CD14-positive monocyte (primary cell): ENCODE measurements around the gene DPP10. TPM values are rescaled to one million over a fixed set of nuclear protein-coding genes. Genes with fewer than 3 reads are reported as not detected.

ENCODE experiments used
- DNase-seq, 3 donors: peaks; one replicate each; pipeline ENCODE4 v3.0.0-alpha.2; 2011 to 2022
- H2AFZ ChIP-seq: 2 replicates; pipeline ENCODE4 v1.6.0; 2012; ENCODE audit warnings: mild to moderate bottlenecking, low read depth, low read length, inconsistent platforms; ENCODE audit not compliant: insufficient read depth, poor library complexity, severe bottlenecking
- H3K27ac ChIP-seq, 2 donors: 1 replicate in 1 of 2; 2 replicates in 1 of 2; pipeline ENCODE4 v1.5.1; 2012 to 2013; ENCODE audit warnings: low read length in 2 of 2, control low read depth in 1 of 2, inconsistent platforms in 1 of 2, low read depth in 1 of 2, mild to moderate bottlenecking in 1 of 2
- H3K27me3 ChIP-seq, 2 donors: one replicate each; pipeline versions ENCODE4 v1.6.0 to v1.6.1; 2011 to 2013; ENCODE audit warnings: low read length in 2 of 2; ENCODE audit not compliant: control insufficient read depth in 2 of 2, insufficient read depth in 2 of 2
- H3K36me3 ChIP-seq, 2 donors: replicated peaks in 1 of 2; 1 replicate in 1 of 2; 2 replicates in 1 of 2; pipeline versions ENCODE4 v1.5.1 to v1.6.1; 2012 to 2013; ENCODE audit warnings: low read length in 2 of 2, control low read depth in 1 of 2, inconsistent platforms in 1 of 2, mild to moderate bottlenecking in 1 of 2; ENCODE audit not compliant: insufficient read depth in 2 of 2, control insufficient read depth in 1 of 2
- H3K4me1 ChIP-seq, 2 donors: 1 replicate in 1 of 2; 2 replicates in 1 of 2; pipeline versions ENCODE4 v1.5.1 to v1.6.1; 2012 to 2013; ENCODE audit warnings: low read length in 2 of 2, control low read depth in 1 of 2, inconsistent platforms in 1 of 2, mild to moderate bottlenecking in 1 of 2, moderate library complexity in 1 of 2; ENCODE audit not compliant: insufficient read depth in 2 of 2, control insufficient read depth in 1 of 2
- H3K4me2 ChIP-seq: replicated peaks from 2 replicates; pipeline ENCODE3; 2012; ENCODE audit warnings: low read length, moderate library complexity, mild to moderate bottlenecking; ENCODE audit not compliant: poor library complexity, severe bottlenecking; ENCODE audit errors: extremely low read depth
- H3K4me3 ChIP-seq, 3 experiments: fragments of 200-600 bp in 1 of 3; sonication (generic) in 1 of 3; replicated peaks in 1 of 3; 1 replicate in 2 of 3; 2 replicates in 1 of 3; pipeline ENCODE4 v1.5.1; 2011 to 2013; ENCODE audit warnings: low read length in 3 of 3, mild to moderate bottlenecking in 3 of 3, control low read depth in 2 of 3, low read depth in 2 of 3, inconsistent platforms in 1 of 3, moderate library complexity in 1 of 3
- H3K79me2 ChIP-seq: 2 replicates; pipeline ENCODE4 v1.6.0; 2012; ENCODE audit warnings: mild to moderate bottlenecking, control low read depth, inconsistent platforms, low read length, moderate library complexity; ENCODE audit not compliant: insufficient read depth
- H3K9ac ChIP-seq: 2 replicates; pipeline ENCODE4 v1.6.0; 2017; ENCODE audit warnings: low read length, mild to moderate bottlenecking; ENCODE audit not compliant: insufficient read depth, poor library complexity, severe bottlenecking
- H3K9me3 ChIP-seq, 2 donors: replicated peaks in 1 of 2; 1 replicate in 1 of 2; 2 replicates in 1 of 2; pipeline versions ENCODE4 v1.5.1 to v1.6.1; 2012 to 2013; ENCODE audit warnings: low read length in 2 of 2, control low read depth in 1 of 2; ENCODE audit not compliant: control insufficient read depth in 1 of 2, insufficient read depth in 1 of 2
- H4K20me1 ChIP-seq: 2 replicates; pipeline ENCODE4 v1.6.0; 2012; ENCODE audit warnings: mild to moderate bottlenecking, low read length, control low read depth, moderate library complexity; ENCODE audit not compliant: insufficient read depth
- H3K27ac Mint-ChIP-seq, 7 donors: one replicate each; pipeline ENCODE4 v1.8.0; 2020; ENCODE audit warnings: mild to moderate bottlenecking in 7 of 7, mixed read lengths in 7 of 7, moderate library complexity in 6 of 7, inconsistent platforms in 2 of 7
- H3K27me3 Mint-ChIP-seq, 3 donors: one replicate each; pipeline ENCODE4 v1.8.0; 2021 to 2022; ENCODE audit warnings: low read depth in 3 of 3, mild to moderate bottlenecking in 3 of 3, mixed read lengths in 3 of 3, moderate library complexity in 3 of 3, inconsistent platforms in 1 of 3
- H3K36me3 Mint-ChIP-seq, 2 donors: one replicate each; pipeline ENCODE4 v1.8.0; 2020; ENCODE audit warnings: mixed read lengths in 2 of 2, inconsistent platforms in 1 of 2, mild to moderate bottlenecking in 1 of 2
- H3K4me1 Mint-ChIP-seq: one replicate; pipeline ENCODE4 v1.8.0; 2020; ENCODE audit warnings: mild to moderate bottlenecking, mixed read lengths
- H3K4me3 Mint-ChIP-seq, 2 donors: one replicate each; pipeline ENCODE4 v1.8.0; 2020; ENCODE audit warnings: mild to moderate bottlenecking in 2 of 2, mixed read lengths in 2 of 2, moderate library complexity in 1 of 2
- H3K9me3 Mint-ChIP-seq, 7 donors: one replicate each; pipeline ENCODE4 v1.8.0; 2020 to 2022; ENCODE audit warnings: mixed read lengths in 7 of 7, mild to moderate bottlenecking in 6 of 7, moderate library complexity in 6 of 7, inconsistent platforms in 2 of 7
- WGBS: methylation state at CpG from one replicate; pipeline ENCODE4 v1.1.5; 2013; ENCODE audit warnings: missing lambda C conversion rate; ENCODE audit not compliant: insufficient coverage; 5-methylcytosine and 5-hydroxymethylcytosine counted together
- intact Hi-C, 2 donors: fragments of 100-400 bp; cut with micrococcal nuclease; formaldehyde crosslinking; loops; one replicate each; pipeline versions ENCODE4 v1.15.0 to v1.15.1; 2023
- polyA plus RNA-seq, 3 donors: library from polyadenylated mRNA; depleted of rRNA in 1 of 3; unstranded in 2 of 3; stranded (reverse) in 1 of 3; fragments of 300-500 nt in 2 of 3; fragments of >200 nt in 1 of 3; fragmentation: Illumina TruSeq in 2 of 3; gene quantifications; 1 replicate in 2 of 3; 2 replicates in 1 of 3; pipeline ENCODE4 v1.2.3, GENCODE V29; 2012 to 2021
- TF ChIP-seq, protein P1 (sequence below): fragments of 200-600 bp; IDR thresholded peaks from one replicate; pipeline ENCODE4 v1.8.0; 2022; ENCODE audit warnings: antibody characterized with exemption, mild to moderate bottlenecking

The DPP10 gene
- polyA plus RNA-seq, 3 donors = not detected

DNA sequence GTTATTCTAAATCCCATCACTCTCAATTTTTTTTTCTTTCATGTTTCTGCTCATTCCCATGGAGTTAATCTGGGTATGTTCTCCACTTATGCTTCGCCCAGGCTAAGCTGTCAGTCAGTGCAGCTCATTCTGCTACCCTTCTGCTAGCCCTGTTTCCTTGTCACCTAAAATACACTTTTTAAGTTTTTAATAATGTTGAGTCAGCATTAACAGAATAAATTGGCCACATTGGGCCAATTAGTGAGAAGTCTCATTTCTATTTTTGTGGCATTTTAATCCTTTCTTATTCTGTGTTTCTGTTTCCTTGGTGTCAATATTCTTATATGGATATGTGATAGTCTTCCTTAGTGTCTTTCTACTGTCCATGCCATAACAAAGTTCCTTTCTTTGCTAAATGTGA is 1126.2 kb downstream of the DPP10 start:
- H3K27me3 ChIP-seq = no peaks in the 10 kb centered on the region
- no CpG with 5 or more reads among the region's 1 CpG for WGBS
- H3K36me3 ChIP-seq = no peaks in the 10 kb centered on the region
- no peaks in the 10 kb centered on the region for H3K27me3 Mint-ChIP-seq
- intact Hi-C loops = no loop called here
- H3K36me3 Mint-ChIP-seq = no peaks in the 10 kb centered on the region
- no peaks in the 10 kb centered on the region for H3K79me2 ChIP-seq
- H3K4me3 ChIP-seq = no peak overlapping the region
- H3K27ac ChIP-seq = no peak overlapping the region
- H3K9me3 Mint-ChIP-seq = peaks cover 0 to 8% (median 0%) of the 10 kb centered on the region in 7 donors
- H3K4me3 Mint-ChIP-seq = no peak overlapping the region
- no peaks in the 10 kb centered on the region for H4K20me1 ChIP-seq
- H3K9me3 ChIP-seq = peaks cover 0 to 6% of the 10 kb centered on the region in 2 donors
- H3K4me1 Mint-ChIP-seq = no peaks in the 10 kb centered on the region
- no peak for DNase-seq
- H3K4me2 ChIP-seq = no peak overlapping the region
- H3K27ac Mint-ChIP-seq = no peak overlapping the region
- H3K4me1 ChIP-seq = no peaks in the 10 kb centered on the region
- TF ChIP-seq, protein P1, sequence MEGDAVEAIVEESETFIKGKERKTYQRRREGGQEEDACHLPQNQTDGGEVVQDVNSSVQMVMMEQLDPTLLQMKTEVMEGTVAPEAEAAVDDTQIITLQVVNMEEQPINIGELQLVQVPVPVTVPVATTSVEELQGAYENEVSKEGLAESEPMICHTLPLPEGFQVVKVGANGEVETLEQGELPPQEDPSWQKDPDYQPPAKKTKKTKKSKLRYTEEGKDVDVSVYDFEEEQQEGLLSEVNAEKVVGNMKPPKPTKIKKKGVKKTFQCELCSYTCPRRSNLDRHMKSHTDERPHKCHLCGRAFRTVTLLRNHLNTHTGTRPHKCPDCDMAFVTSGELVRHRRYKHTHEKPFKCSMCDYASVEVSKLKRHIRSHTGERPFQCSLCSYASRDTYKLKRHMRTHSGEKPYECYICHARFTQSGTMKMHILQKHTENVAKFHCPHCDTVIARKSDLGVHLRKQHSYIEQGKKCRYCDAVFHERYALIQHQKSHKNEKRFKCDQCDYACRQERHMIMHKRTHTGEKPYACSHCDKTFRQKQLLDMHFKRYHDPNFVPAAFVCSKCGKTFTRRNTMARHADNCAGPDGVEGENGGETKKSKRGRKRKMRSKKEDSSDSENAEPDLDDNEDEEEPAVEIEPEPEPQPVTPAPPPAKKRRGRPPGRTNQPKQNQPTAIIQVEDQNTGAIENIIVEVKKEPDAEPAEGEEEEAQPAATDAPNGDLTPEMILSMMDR = no peak
- no peak overlapping the region for H3K9ac ChIP-seq
- H2AFZ ChIP-seq = no peak overlapping the region

DNA sequence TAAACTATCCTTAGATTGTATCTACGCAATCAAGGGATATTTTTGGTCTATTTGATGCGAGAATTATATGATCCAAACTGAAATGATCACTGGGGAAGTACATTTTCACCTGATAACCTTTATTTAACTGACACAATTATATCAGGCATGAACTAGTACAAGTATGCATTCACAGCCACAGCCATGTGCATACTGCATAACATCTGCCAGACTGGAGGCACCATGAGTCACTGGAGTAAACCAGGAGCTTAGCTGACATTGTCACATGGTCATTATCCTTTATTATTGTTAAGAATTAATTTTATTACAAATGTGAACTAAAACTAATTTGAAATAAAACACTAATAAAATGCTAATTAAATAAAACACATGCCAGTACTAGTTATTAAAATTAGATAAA is 1127.1 kb downstream of the DPP10 start:
- TF ChIP-seq, protein P1 = no peak

More for the DNA sequence above, 1127.1 kb downstream of the DPP10 start:
- Histone ChIP-seq H3K27me3 (no peaks in the 10 kb centered on the region), H3K36me3 (no peaks in the 10 kb centered on the region), H3K9me3 (peaks cover 0 to 6% of the 10 kb centered on the region in 2 donors), H3K4me2 (no peak overlapping the region), H3K4me3 (no peak overlapping the region), H2AFZ (no peak overlapping the region), H3K4me1 (no peaks in the 10 kb centered on the region), H3K27ac (no peak overlapping the region), H3K9ac (no peak overlapping the region), H4K20me1 (no peaks in the 10 kb centered on the region), H3K79me2 (no peaks in the 10 kb centered on the region)
- Mint-ChIP-seq H3K36me3 (no peaks in the 10 kb centered on the region), H3K27ac (no peak overlapping the region), H3K4me1 (no peaks in the 10 kb centered on the region), H3K4me3 (no peak overlapping the region), H3K9me3 (peaks cover 0 to 8% (median 3%) of the 10 kb centered on the region in 7 donors), H3K27me3 (peaks cover 0 to 1% (median 0%) of the 10 kb centered on the region in 3 donors)
- WGBS = no CpG with 5 or more reads among the region's 2 CpGs
- no peak for DNase-seq
- intact Hi-C loops = no loop called here
